ENCODE measurements around the gene ST3GAL4. TPM values are rescaled to one million over a fixed set of nuclear protein-coding genes. Genes with fewer than 3 reads are reported as not detected.

Gene ST3GAL4
- total RNA-seq, 1 experiment from 2014 or later, result 13.1 TPM

DNA sequence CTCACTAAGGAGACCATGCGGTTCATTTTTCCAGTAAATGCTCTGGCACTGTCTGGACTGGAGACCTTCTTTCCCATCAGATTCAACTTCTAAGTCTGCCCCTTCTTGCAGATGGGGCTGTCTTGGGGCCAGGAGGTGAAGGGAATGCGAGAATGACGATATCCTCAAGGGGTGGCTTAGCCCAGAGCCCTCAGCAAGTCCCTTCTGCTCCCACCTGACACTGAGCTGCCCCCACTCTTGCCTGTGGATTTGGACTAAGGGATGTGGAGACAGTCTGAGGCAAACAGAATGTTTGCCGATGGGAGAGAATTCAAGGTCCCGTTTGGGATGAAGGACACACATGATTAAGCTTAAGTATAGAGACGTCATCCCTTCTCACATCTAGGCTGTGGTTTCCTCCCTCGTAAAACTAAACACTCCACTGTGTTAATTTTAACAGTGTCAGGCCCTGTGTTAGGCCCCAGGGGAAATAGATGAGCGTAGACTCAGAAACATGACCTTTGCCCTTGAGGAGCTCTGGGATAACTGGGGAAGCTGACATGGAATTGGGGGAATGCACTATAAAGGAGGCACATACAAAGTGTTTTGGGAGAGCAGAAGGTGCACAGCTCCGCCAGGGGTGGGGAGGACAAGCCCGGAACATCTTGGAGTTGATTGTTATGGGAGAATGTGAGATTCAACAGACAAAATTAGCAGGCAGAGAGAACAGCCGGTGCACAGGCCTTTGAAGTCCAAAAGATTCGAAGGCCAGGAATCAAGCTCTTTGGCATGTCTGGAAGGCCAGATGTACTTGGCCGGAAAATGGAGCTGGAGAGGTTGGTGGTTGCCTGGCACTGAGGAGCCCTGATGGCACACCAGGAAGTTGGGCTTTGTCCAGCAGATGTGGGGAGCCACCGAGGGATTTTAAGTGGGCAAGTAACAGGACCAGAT lies 71.6 kb downstream of the ST3GAL4 start:
- Histone ChIP-seq H3K36me3 (ENCODE audit: control insufficient read depth in 1 of 2, insufficient read depth in 2 of 2, low read length in 2 of 2) (no peaks in the 10 kb centered on the region), H4K20me1 (ENCODE audit: insufficient read depth) (no peaks in the 10 kb centered on the region), H3K27me3 (ENCODE audit: insufficient read depth, low read length) (no peaks in the 10 kb centered on the region), H3K9ac (ENCODE audit: low read length) (no peak overlapping the region), H3K9me2 (ENCODE audit: insufficient read depth) (no peaks in the 10 kb centered on the region), H3K79me2 (ENCODE audit: insufficient read depth, low read length) (no peaks in the 10 kb centered on the region), H3K27ac (ENCODE audit: low read depth, low read length) (no peak overlapping the region), H2AFZ (ENCODE audit: low read depth, low read length, poor library complexity, severe bottlenecking) (no peak overlapping the region), H3K4me2 (ENCODE audit: low read length) (no peak overlapping the region), H3K4me3 (replicated peaks in 1 of 2; ENCODE audit: low read depth in 1 of 2, low read length in 2 of 2) (no peak overlapping the region), H3K9me3 (ENCODE audit: control insufficient read depth in 1 of 2, insufficient read depth in 1 of 2, low read depth in 1 of 2, low read length in 2 of 2) (no peaks in the 10 kb centered on the region), H3K4me1 (ENCODE audit: control insufficient read depth in 1 of 2, insufficient read depth in 2 of 2, low read length in 2 of 2) (peaks cover 0 to 8% of the 10 kb centered on the region in 2 experiments; a peak in 2 of 4 replicates)
- ChIA-PET CTCF (no interaction called here), RAD21 (ENCODE audit: low non-redundant PET in 1 of 2, low total read pairs in 2 of 2, uncharacterized antibody in 2 of 2, unreplicated experiment in 2 of 2) (no interaction called here), POLR2A (interaction anchor here (1.2 kb wide), 1 partner anchor 123 kb away, joined by 3 read pairs; the partner anchor contains the start of gene DCPS)
- DNase-seq (ENCODE audit: low read depth, low spot score) (no peak), ATAC-seq (no peak)
- intact Hi-C loops (cut with micrococcal nuclease), result no loop called here
- no TSS peak for BruUV-seq (replicated peaks)
- TF ChIP-seq EZH2phosphoT487 (IDR thresholded peaks at IDR 0.05; ENCODE audit: borderline replicate concordance), result no peak

DNA sequence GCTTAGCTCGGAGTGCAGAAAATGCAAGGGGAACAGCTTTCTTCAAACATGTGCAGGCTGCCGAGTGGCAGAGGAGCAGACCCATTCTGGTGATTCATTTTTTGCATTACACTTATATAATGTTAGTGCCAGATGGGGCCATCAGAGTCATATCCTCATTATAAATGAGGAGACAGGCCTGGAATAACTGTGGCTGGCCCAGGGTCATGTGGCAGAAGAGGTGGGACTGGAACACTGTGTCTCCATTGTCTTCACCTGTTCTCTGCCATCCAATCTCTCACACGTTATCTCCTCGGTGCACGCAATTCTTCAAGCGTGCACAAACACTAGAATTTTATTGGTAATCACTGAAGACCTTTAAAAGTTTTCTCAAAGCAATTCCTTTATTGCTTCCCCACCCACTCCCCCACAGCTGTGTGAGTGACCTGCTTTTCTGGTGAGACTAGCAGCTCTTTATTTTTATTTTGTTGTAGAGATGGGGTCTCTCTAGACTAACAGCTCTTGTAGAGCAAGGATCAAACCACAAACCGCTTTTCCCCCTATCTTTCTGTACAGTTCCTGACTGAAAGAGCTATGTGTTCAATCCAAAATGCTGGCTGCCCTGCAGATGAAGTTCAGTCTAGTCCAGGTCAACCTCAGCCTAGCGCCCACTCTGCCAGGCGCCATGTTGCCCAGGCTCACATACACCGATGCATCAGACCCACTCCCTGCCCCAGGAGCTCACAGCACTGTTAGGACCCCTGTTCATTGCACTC lies 75.3 kb downstream of the ST3GAL4 start:
- ChIA-PET POLR2A (no interaction called here), CTCF (interaction anchor here (1.3 to 1.9 kb wide), 2 partner anchors 10 to 50 kb away, joined by 4 to 6 read pairs; no protein-coding TSS in a partner anchor), RAD21 (ENCODE audit: low non-redundant PET in 1 of 2, low total read pairs in 2 of 2, uncharacterized antibody in 2 of 2, unreplicated experiment in 2 of 2) (no interaction called here)
- BruUV-seq (replicated peaks), result no TSS peak
- H2AFZ ChIP-seq (ENCODE audit: low read depth, low read length, poor library complexity, severe bottlenecking), result no peak overlapping the region
- H3K4me2 ChIP-seq (ENCODE audit: low read length), result no peak overlapping the region
- no peak for TF ChIP-seq REST (IDR thresholded peaks at IDR 0.05; ENCODE audit: low read depth)
- no peak for TF ChIP-seq SIN3A (IDR thresholded peaks at IDR 0.05; ENCODE audit: low read depth)
- no peak for TF ChIP-seq RAD21 (IDR thresholded peaks at IDR 0.05; ENCODE audit: low read depth)
- no peak overlapping the region for H3K4me3 ChIP-seq (replicated peaks in 1 of 2; ENCODE audit: low read depth in 1 of 2, low read length in 2 of 2)
- H3K79me2 ChIP-seq (ENCODE audit: insufficient read depth, low read length), result no peaks in the 10 kb centered on the region
- H3K9ac ChIP-seq (ENCODE audit: low read length), result no peak overlapping the region
- no peak for DNase-seq (ENCODE audit: low read depth, low spot score)
- intact Hi-C loops (cut with micrococcal nuclease), result no loop called here
- no peaks in the 10 kb centered on the region for H3K9me3 ChIP-seq (ENCODE audit: control insufficient read depth in 1 of 2, insufficient read depth in 1 of 2, low read depth in 1 of 2, low read length in 2 of 2)
- H3K9me2 ChIP-seq (ENCODE audit: insufficient read depth), result no peaks in the 10 kb centered on the region
- H3K36me3 ChIP-seq (ENCODE audit: control insufficient read depth in 1 of 2, insufficient read depth in 2 of 2, low read length in 2 of 2), result no peaks in the 10 kb centered on the region
- H4K20me1 ChIP-seq (ENCODE audit: insufficient read depth), result no peaks in the 10 kb centered on the region
- H3K4me1 ChIP-seq (ENCODE audit: control insufficient read depth in 1 of 2, insufficient read depth in 2 of 2, low read length in 2 of 2), result peaks cover 0 to 10% of the 10 kb centered on the region in 2 experiments; a peak in 2 of 4 replicates
- no peaks in the 10 kb centered on the region for H3K27me3 ChIP-seq (ENCODE audit: insufficient read depth, low read length)
- H3K27ac ChIP-seq (ENCODE audit: low read depth, low read length), result no peak overlapping the region
- no peak for ATAC-seq

Measured in HCT116 (cell line).